SKM-1 (cell line): ENCODE data around the gene ITGB1BP1.

Source experiments
- DNase-seq: peaks from one replicate; lab custom pipeline; 2025; ENCODE audit not compliant: unreplicated experiment; lab: John Stamatoyannopoulos, UW

Gene ITGB1BP1

GRCh38 chr2:9423100-9423921 lies at the start of gene ITGB1BP1, which contains the start of gene CPSF3:
Gene ITGB1BP1 (minus strand): TSS chr2:9423528. CDS start chr2:9418697, 4,831 bp downstream.
Gene CPSF3 (plus strand): TSS chr2:9423654. CDS start chr2:9423774, 120 bp downstream.
- peak; percentile 92 for DNase-seq

- no peak for DNase-seq
Observed at GRCh38 chr2:9472511-9472910, 49.2 kb upstream of the ITGB1BP1 start.

- no peak for DNase-seq
Observed at GRCh38 chr2:9471206-9471605, 47.9 kb upstream of the ITGB1BP1 start.

GRCh38 chr2:9467687-9468086 lies 44.4 kb upstream of the ITGB1BP1 start:
- DNase-seq = no peak

GRCh38 chr2:9466147-9466683 lies 42.9 kb upstream of the ITGB1BP1 start:
- DNase-seq = no peak

GRCh38 chr2:9465170-9465569 lies 41.8 kb upstream of the ITGB1BP1 start:
- DNase-seq = no peak

GRCh38 chr2:9463698-9464034 lies 40.3 kb upstream of the ITGB1BP1 start:
- DNase-seq = no peak

GRCh38 chr2:9462886-9463697 lies 39.8 kb upstream of the ITGB1BP1 start:
- no peak for DNase-seq

- no peak for DNase-seq
Observed at GRCh38 chr2:9462313-9462712, 39.0 kb upstream of the ITGB1BP1 start.

- no peak for DNase-seq
Observed at GRCh38 chr2:9461079-9461478, 37.8 kb upstream of the ITGB1BP1 start.

GRCh38 chr2:9460441-9461017 lies 37.2 kb upstream of the ITGB1BP1 start:
- no peak for DNase-seq

- no peak for DNase-seq
Observed at GRCh38 chr2:9451231-9451630, 27.9 kb upstream of the ITGB1BP1 start.

GRCh38 chr2:9445089-9445488 lies 21.8 kb upstream of the ITGB1BP1 start:
- no peak for DNase-seq

GRCh38 chr2:9443526-9443925 lies 20.2 kb upstream of the ITGB1BP1 start:
- no peak for DNase-seq

GRCh38 chr2:9441556-9441955 lies 18.2 kb upstream of the ITGB1BP1 start:
- DNase-seq = no peak

GRCh38 chr2:9440058-9440727 lies 16.9 kb upstream of the ITGB1BP1 start:
- DNase-seq = no peak

GRCh38 chr2:9439536-9439935 lies 16.2 kb upstream of the ITGB1BP1 start:
- no peak for DNase-seq

GRCh38 chr2:9434489-9434888 lies 11.2 kb upstream of the ITGB1BP1 start:
- DNase-seq = no peak

GRCh38 chr2:9430316-9431293 lies 7.3 kb upstream of the ITGB1BP1 start:
- DNase-seq = no peak
